ENCODE data around the gene FMNL2.

FMNL2 gene

DNA sequence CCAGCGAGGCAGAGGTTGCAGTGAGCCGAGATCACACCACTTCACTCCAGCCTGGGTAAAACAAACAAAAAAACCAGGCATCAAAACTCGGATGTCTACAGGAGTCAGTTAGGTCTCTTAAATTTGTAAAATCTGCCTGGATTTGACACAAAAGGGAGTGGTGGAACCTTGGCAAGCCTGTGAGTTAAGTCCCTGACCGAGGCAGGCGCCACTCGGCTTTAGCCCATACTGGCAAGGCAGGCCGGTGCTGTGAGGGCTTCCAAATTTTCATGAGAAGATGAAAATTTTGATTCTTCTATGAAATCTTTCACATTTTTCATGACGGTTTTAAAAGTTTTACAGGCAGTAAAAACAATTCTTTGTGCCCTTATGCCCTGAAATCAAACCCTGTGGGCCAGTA is 165.8 kb downstream of the FMNL2 start:
- Histone ChIP-seq H3K4me1 (ENCODE audit: low read length) (no peaks in the 10 kb centered on the region), H2AFZ (ENCODE audit: low read length) (no peak overlapping the region)
- TF ChIP-seq, protein P1, sequence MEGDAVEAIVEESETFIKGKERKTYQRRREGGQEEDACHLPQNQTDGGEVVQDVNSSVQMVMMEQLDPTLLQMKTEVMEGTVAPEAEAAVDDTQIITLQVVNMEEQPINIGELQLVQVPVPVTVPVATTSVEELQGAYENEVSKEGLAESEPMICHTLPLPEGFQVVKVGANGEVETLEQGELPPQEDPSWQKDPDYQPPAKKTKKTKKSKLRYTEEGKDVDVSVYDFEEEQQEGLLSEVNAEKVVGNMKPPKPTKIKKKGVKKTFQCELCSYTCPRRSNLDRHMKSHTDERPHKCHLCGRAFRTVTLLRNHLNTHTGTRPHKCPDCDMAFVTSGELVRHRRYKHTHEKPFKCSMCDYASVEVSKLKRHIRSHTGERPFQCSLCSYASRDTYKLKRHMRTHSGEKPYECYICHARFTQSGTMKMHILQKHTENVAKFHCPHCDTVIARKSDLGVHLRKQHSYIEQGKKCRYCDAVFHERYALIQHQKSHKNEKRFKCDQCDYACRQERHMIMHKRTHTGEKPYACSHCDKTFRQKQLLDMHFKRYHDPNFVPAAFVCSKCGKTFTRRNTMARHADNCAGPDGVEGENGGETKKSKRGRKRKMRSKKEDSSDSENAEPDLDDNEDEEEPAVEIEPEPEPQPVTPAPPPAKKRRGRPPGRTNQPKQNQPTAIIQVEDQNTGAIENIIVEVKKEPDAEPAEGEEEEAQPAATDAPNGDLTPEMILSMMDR (IDR thresholded peaks at IDR 0.05; ENCODE audit: low read length), result no peak
- TF ChIP-seq EZH2 (optimal IDR thresholded peaks at IDR 0.05; ENCODE audit: low read depth, low read length) (no peak), EZH2phosphoT487 (IDR thresholded peaks at IDR 0.05; ENCODE audit: low read length) (no peak)

DNA sequence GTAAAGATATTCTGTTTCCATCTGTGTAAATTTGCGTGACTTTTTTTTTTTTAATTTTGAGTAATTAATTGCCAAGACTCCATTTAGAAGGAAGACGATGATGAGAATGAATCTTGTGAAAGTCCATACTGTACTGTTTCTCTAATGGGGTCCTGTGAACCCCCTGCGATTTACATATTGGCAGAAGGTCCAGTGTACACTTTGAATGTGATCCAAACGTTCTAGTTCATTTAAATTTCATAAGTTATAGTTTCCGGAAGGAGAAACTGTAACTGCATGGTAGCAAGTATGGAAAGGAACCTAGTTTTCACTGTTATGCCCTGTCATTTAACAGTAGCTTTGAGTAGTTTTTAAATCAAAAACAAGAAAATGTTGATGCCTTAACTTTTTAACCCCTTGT is 166.7 kb downstream of the FMNL2 start:
- Histone ChIP-seq H3K27ac (ENCODE audit: low read length) (no peak overlapping the region), H3K4me1 (ENCODE audit: low read length) (peaks cover 8% of the 10 kb centered on the region; the same call in 1 of the 2 replicates), H3K4me3 (ENCODE audit: low read length) (no peak overlapping the region), H3F3A (ENCODE audit: insufficient read depth, low read length) (peaks cover 4% of the 10 kb centered on the region), H3K27me3 (replicated peaks; ENCODE audit: insufficient read depth, low read length) (no peaks in the 10 kb centered on the region), H4K20me1 (ENCODE audit: insufficient read depth, low read length) (no peaks in the 10 kb centered on the region), H3K4me2 (ENCODE audit: low read depth, low read length) (no peak overlapping the region), H3K9me2 (replicated peaks; ENCODE audit: insufficient read depth, low read length) (no peaks in the 10 kb centered on the region), H3K36me3 (replicated peaks; ENCODE audit: insufficient read depth, low read length) (no peaks in the 10 kb centered on the region), H3K9ac (ENCODE audit: low read length) (no peak overlapping the region), H2AFZ (ENCODE audit: low read length) (no peak overlapping the region), H3K9me3 (replicated peaks; ENCODE audit: insufficient read depth, low read length) (no peaks in the 10 kb centered on the region), H3K79me2 (ENCODE audit: low read length) (no peaks in the 10 kb centered on the region)
- DNase-seq, result no peak
- TF ChIP-seq EZH2phosphoT487 (IDR thresholded peaks at IDR 0.05; ENCODE audit: low read length), result no peak
- TF ChIP-seq, protein P1 (IDR thresholded peaks at IDR 0.05; ENCODE audit: low read length), result no peak
- no peak for TF ChIP-seq EZH2 (optimal IDR thresholded peaks at IDR 0.05; ENCODE audit: low read depth, low read length)

More for the DNA sequence above, 165.8 kb downstream of the FMNL2 start:
- Histone ChIP-seq H3K36me3 (replicated peaks; ENCODE audit: insufficient read depth, low read length) (no peaks in the 10 kb centered on the region), H3K79me2 (ENCODE audit: low read length) (no peaks in the 10 kb centered on the region), H3K9me3 (replicated peaks; ENCODE audit: insufficient read depth, low read length) (no peaks in the 10 kb centered on the region), H3F3A (ENCODE audit: insufficient read depth, low read length) (no peaks in the 10 kb centered on the region), H4K20me1 (ENCODE audit: insufficient read depth, low read length) (no peaks in the 10 kb centered on the region), H3K4me2 (ENCODE audit: low read depth, low read length) (no peak overlapping the region), H3K27ac (ENCODE audit: low read length) (no peak overlapping the region), H3K27me3 (replicated peaks; ENCODE audit: insufficient read depth, low read length) (no peaks in the 10 kb centered on the region), H3K9ac (ENCODE audit: low read length) (no peak overlapping the region), H3K4me3 (ENCODE audit: low read length) (no peak overlapping the region), H3K9me2 (replicated peaks; ENCODE audit: insufficient read depth, low read length) (no peaks in the 10 kb centered on the region)
- DNase-seq, result no peak

DNA sequence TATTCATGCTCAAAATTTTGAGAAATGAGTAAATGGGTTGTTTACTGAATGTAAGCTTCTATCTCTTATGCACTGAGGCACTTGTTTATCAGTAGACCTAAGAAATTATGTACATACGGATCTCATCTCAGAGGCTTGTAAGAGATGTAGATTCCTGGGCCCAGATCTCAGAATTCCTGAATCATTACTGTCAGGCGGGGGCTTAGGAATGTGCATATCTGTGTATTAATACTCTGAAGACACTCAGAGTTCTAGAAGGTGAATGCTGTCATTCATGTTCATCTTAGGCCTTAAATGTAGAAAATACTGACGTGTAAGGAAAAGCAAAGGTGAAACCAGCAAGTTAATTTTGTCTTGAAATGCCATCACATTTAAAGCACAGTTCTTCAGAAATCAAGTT is 169.6 kb downstream of the FMNL2 start:
- Histone ChIP-seq H3K4me3 (ENCODE audit: low read length) (no peak overlapping the region), H4K20me1 (ENCODE audit: insufficient read depth, low read length) (no peaks in the 10 kb centered on the region), H3K4me1 (ENCODE audit: low read length) (peaks cover 15% of the 10 kb centered on the region)

More for the DNA sequence above, 169.6 kb downstream of the FMNL2 start:
- Histone ChIP-seq H3K9me2 (replicated peaks; ENCODE audit: insufficient read depth, low read length) (no peaks in the 10 kb centered on the region), H3K9me3 (replicated peaks; ENCODE audit: insufficient read depth, low read length) (no peaks in the 10 kb centered on the region), H3K4me2 (ENCODE audit: low read depth, low read length) (no peak overlapping the region), H3K9ac (ENCODE audit: low read length) (no peak overlapping the region), H3K36me3 (replicated peaks; ENCODE audit: insufficient read depth, low read length) (no peaks in the 10 kb centered on the region), H3K27me3 (replicated peaks; ENCODE audit: insufficient read depth, low read length) (no peaks in the 10 kb centered on the region), H2AFZ (ENCODE audit: low read length) (no peak overlapping the region), H3K79me2 (ENCODE audit: low read length) (no peaks in the 10 kb centered on the region), H3K27ac (ENCODE audit: low read length) (no peak overlapping the region), H3F3A (ENCODE audit: insufficient read depth, low read length) (peaks cover 11% of the 10 kb centered on the region)
- TF ChIP-seq EZH2phosphoT487 (IDR thresholded peaks at IDR 0.05; ENCODE audit: low read length) (no peak), EZH2 (optimal IDR thresholded peaks at IDR 0.05; ENCODE audit: low read depth, low read length) (no peak)
- TF ChIP-seq, protein P1 (IDR thresholded peaks at IDR 0.05; ENCODE audit: low read length), result no peak
- DNase-seq, result no peak

All from MM.1S (cell line).